ENCODE results near the gene DBNL. TPM values are rescaled to one million over a fixed set of nuclear protein-coding genes. Genes with fewer than 3 reads are reported as not detected.

Gene DBNL
- total RNA-seq, 2 donors from 2014 or later = 31.4 to 66.2 TPM

GRCh38 chr7:44104860-44105771, 60.6 kb downstream of the DBNL start:
- DNase-seq (ENCODE audit: low spot score) = no peak
- H3K4me1 ChIP-seq = peaks cover 0 to 68% of the 10 kb centered on the region in 2 donors

GRCh38 chr7:44105832-44106231, 61.3 kb downstream of the DBNL start:
- TF ChIP-seq, protein P1, sequence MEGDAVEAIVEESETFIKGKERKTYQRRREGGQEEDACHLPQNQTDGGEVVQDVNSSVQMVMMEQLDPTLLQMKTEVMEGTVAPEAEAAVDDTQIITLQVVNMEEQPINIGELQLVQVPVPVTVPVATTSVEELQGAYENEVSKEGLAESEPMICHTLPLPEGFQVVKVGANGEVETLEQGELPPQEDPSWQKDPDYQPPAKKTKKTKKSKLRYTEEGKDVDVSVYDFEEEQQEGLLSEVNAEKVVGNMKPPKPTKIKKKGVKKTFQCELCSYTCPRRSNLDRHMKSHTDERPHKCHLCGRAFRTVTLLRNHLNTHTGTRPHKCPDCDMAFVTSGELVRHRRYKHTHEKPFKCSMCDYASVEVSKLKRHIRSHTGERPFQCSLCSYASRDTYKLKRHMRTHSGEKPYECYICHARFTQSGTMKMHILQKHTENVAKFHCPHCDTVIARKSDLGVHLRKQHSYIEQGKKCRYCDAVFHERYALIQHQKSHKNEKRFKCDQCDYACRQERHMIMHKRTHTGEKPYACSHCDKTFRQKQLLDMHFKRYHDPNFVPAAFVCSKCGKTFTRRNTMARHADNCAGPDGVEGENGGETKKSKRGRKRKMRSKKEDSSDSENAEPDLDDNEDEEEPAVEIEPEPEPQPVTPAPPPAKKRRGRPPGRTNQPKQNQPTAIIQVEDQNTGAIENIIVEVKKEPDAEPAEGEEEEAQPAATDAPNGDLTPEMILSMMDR (IDR thresholded peaks at IDR 0.05) = no peak
- Histone ChIP-seq H3K27me3 (no peaks in the 10 kb centered on the region), H3K36me3 (peaks cover 39% of the 10 kb centered on the region), H3K9me3 (no peaks in the 10 kb centered on the region), H3K4me1 (peaks cover 0 to 60% of the 10 kb centered on the region in 2 donors), H3K27ac (peak overlapping the region; percentile 88 to 92), H3K4me3 (peak overlapping the region; percentile 46 to 72)
- DNase-seq (ENCODE audit: low spot score) = no peak

More at GRCh38 chr7:44104860-44105771, 60.6 kb downstream of the DBNL start:
- peak overlapping the region; percentile 88 to 92 for H3K27ac ChIP-seq
- no peaks in the 10 kb centered on the region for H3K27me3 ChIP-seq
- H3K9me3 ChIP-seq = no peaks in the 10 kb centered on the region
- H3K4me3 ChIP-seq = peak overlapping the region; percentile 46 to 72
- TF ChIP-seq, protein P1 (IDR thresholded peaks at IDR 0.05) = peak in 1 of 2 donors; percentile 9
- peaks cover 31% of the 10 kb centered on the region for H3K36me3 ChIP-seq

GRCh38 chr7:44106311-44107065, 62.0 kb downstream of the DBNL start:
- peaks cover 0 to 54% of the 10 kb centered on the region in 2 donors for H3K4me1 ChIP-seq

DNA sequence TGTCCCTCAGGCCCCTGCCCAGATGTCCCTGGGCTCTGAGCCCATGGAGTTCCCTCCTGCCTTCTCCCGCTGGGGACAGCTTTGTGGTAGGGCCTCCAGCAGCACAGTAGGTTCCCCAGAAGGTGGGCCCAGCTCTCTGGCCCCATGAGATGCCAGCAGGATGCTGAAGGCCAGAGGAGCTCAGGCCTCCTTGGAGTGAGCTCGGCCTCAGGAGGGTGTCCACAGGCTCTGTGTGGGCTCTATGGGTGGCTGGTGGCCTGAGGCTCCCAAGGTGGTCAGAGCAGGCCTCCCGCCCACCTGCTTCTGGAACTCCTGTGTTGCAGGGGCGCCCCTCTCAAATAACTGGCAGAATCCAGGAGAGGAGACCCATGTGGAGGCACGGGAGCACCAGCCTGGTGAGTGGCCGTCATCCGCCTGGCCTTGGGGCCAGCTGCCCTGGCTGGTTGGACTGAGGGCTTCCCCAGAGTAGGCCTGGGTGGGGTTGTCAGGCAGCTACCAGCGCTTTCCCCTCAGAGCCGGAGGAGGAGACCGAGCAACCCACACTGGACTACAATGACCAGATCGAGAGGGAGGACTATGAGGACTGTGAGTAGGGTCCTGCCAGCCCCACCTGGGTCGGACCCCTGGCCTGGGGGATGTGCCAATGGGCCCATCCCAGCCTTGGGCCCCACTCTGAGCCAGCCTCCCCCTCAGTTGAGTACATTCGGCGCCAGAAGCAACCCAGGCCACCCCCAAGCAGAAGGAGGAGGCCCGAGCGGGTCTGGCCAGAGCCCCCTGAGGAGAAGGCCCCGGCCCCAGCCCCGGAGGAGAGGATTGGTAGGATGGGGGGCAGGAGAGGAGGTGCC, 62.8 kb downstream of the DBNL start:
- Histone ChIP-seq H3K4me1 (peaks cover 0 to 47% of the 10 kb centered on the region in 2 donors), H3K36me3 (peaks cover 54% of the 10 kb centered on the region), H3K4me3 (peak overlapping the region in 1 of 2 donors; percentile 1), H3K27ac (peak overlapping the region; percentile 31 to 92), H3K9me3 (no peaks in the 10 kb centered on the region), H3K27me3 (no peaks in the 10 kb centered on the region)
- no peak for DNase-seq (ENCODE audit: low spot score)
- TF ChIP-seq, protein P1 (IDR thresholded peaks at IDR 0.05) = no peak

More at GRCh38 chr7:44106311-44107065, 62.0 kb downstream of the DBNL start:
- peaks cover 45% of the 10 kb centered on the region for H3K36me3 ChIP-seq
- H3K9me3 ChIP-seq = no peaks in the 10 kb centered on the region
- H3K4me3 ChIP-seq = peak overlapping the region; percentile 46 to 72
- TF ChIP-seq, protein P1 (IDR thresholded peaks at IDR 0.05) = no peak
- H3K27me3 ChIP-seq = no peaks in the 10 kb centered on the region
- DNase-seq (ENCODE audit: low spot score) = no peak
- peak overlapping the region; percentile 88 to 92 for H3K27ac ChIP-seq

Data from right atrium auricular region (tissue), 2 donors.